ENCODE results near the gene OPRPN.

The OPRPN gene, protein sequence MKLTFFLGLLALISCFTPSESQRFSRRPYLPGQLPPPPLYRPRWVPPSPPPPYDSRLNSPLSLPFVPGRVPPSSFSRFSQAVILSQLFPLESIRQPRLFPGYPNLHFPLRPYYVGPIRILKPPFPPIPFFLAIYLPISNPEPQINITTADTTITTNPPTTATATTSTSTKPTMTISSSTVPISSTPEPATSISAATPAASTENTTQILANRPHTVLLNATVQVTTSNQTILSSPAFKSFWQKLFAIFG

DNA sequence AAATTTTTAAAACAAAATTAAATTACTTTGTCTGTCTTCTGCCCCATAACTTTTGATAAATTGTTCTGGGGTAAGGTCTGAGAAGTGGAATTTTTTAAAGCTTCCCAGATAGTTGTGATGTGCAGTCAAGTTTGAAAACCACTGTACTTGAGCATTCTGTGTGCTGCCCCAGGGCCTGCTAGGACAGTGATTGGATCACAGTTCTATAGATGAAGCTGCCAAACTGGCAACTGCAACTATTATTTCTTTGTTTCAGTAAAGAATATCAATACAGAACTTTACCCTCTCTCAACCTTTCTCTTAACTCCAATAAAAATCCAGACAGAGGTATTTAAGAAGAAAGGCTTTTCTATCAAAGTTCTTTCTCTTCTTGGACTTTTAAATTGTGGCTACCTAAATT lies at the start of gene OPRPN:
TSS of gene OPRPN (plus strand) at position 361 of the 400 bp plus-strand sequence. CDS start 1,346 bp downstream, outside the sequence.
- Histone ChIP-seq H3K4me3 (ENCODE audit: low read length) (no peak within 1 kb of the TSS), H3K4me1 (ENCODE audit: insufficient read depth, low read length) (no peaks in the 10 kb centered on the region), H3K36me3 (ENCODE audit: insufficient read depth, low read length) (no peaks in the 10 kb centered on the region), H3K27me3 (ENCODE audit: insufficient read depth, low read length) (no peaks in the 10 kb centered on the region), H3K9me3 (ENCODE audit: low read length) (no peaks in the 10 kb centered on the region), H2AFZ (ENCODE audit: low read depth, low read length) (no peak within 1 kb of the TSS)

DNA sequence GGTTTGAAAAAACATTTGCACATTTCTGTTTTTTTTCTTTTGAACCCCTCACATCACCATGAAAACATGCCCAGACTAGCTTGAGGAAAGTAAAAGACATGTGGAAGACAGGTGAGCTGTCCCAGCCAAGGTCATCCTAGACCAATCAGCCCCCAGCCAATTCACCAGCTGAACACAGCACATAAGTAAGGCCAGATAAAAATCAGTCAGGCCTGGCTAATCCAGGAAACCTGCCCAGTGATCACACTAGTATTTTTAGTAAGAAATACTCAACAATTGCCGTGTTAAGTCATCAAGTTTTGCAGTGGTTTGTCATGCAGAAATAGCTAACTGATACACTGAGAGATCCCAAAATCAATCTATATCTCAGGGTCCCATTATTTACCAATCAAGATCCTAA lies 41.6 kb upstream of the OPRPN start:
- Histone ChIP-seq H3K4me3 (ENCODE audit: low read length) (no peak overlapping the region), H3K36me3 (ENCODE audit: insufficient read depth, low read length) (no peaks in the 10 kb centered on the region), H3K9me3 (ENCODE audit: low read length) (no peaks in the 10 kb centered on the region), H3K4me1 (ENCODE audit: insufficient read depth, low read length) (no peaks in the 10 kb centered on the region), H3K27me3 (ENCODE audit: insufficient read depth, low read length) (no peaks in the 10 kb centered on the region), H2AFZ (ENCODE audit: low read depth, low read length) (no peak overlapping the region)

DNA sequence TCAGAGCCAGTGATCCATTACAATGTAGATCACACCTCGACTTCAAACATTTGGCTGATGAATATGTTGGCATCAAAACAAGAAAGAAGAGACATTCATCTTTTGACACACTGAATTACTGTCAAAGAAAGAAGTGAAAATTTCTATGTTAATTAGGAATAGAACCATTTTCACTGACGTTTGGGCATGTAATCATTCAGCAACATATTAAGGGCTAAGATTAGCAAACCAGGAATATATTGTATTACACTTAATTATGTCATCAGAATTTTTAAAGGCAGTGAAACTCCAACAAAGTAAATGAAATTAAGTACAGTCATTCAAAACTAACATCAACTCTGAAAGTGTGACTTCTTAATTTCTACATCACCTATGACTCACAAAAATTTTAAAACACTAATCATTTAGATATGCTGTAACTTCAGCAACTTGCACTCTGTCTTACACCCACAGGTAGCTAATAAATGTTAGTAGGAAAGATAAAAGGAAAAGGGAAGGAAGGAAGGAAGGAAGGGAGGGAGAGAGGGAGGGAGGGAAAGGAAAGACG lies 38.6 kb upstream of the OPRPN start:
- Histone ChIP-seq H3K27me3 (ENCODE audit: insufficient read depth, low read length) (no peaks in the 10 kb centered on the region), H3K4me1 (ENCODE audit: insufficient read depth, low read length) (no peaks in the 10 kb centered on the region), H3K9me3 (ENCODE audit: low read length) (no peaks in the 10 kb centered on the region), H3K4me3 (ENCODE audit: low read length) (no peak overlapping the region), H2AFZ (ENCODE audit: low read depth, low read length) (no peak overlapping the region), H3K36me3 (ENCODE audit: insufficient read depth, low read length) (no peaks in the 10 kb centered on the region)

DNA sequence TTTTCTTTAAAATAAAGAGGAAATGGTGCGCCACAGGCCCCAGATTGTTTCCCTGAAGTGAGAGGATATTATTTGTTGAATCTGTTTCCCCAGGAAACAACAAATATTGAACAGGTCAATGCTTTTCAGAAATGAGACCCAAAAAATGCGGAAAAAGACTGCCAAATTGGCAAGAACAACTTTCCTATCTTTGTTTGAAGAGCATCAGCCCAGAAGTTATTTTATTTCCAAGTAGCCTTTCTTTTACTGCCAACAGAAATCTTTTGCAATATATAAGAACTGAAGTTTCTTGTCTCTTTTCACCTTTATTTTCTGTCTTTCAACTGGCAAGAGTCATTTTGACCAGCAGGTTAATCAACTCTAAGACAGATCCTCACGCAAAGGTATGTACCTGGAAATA lies 37.3 kb upstream of the OPRPN start, which contains the start of gene SMR3A:
TSS of gene SMR3A (plus strand) at position 301 of the 400 bp plus-strand sequence. CDS start 1,356 bp downstream, outside the sequence.
- Histone ChIP-seq H3K4me1 (ENCODE audit: insufficient read depth, low read length) (no peaks in the 10 kb centered on the region), H2AFZ (ENCODE audit: low read depth, low read length) (no peak within 1 kb of the TSS), H3K27me3 (ENCODE audit: insufficient read depth, low read length) (no peaks in the 10 kb centered on the region), H3K9me3 (ENCODE audit: low read length) (no peaks in the 10 kb centered on the region), H3K4me3 (ENCODE audit: low read length) (no peak within 1 kb of the TSS), H3K36me3 (ENCODE audit: insufficient read depth, low read length) (no peaks in the 10 kb centered on the region)

DNA sequence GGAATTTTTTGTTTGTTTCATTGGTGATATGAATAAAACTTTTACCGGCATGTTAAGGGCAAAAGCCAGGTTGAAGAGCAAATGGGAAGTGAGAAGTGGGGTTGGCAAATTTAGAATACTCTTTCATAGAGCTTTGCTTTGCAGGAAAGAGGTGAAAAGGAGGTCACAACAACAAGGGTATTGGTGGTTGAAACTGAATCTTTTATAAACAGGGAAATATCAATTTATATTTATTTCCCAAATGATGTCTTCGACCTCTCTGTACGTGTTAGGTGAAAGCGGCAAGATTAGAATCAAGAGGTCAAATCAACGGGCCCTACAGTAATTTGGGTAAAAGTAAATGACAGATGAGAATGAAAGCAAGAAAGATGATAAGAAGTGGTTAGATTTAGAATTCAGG lies 33.7 kb upstream of the OPRPN start:
- no peaks in the 10 kb centered on the region for H3K27me3 ChIP-seq (ENCODE audit: insufficient read depth, low read length)
- H2AFZ ChIP-seq (ENCODE audit: low read depth, low read length), result no peak overlapping the region
- no peak overlapping the region for H3K4me3 ChIP-seq (ENCODE audit: low read length)
- H3K9me3 ChIP-seq (ENCODE audit: low read length), result no peaks in the 10 kb centered on the region
- no peaks in the 10 kb centered on the region for H3K4me1 ChIP-seq (ENCODE audit: insufficient read depth, low read length)
- no peaks in the 10 kb centered on the region for H3K36me3 ChIP-seq (ENCODE audit: insufficient read depth, low read length)

DNA sequence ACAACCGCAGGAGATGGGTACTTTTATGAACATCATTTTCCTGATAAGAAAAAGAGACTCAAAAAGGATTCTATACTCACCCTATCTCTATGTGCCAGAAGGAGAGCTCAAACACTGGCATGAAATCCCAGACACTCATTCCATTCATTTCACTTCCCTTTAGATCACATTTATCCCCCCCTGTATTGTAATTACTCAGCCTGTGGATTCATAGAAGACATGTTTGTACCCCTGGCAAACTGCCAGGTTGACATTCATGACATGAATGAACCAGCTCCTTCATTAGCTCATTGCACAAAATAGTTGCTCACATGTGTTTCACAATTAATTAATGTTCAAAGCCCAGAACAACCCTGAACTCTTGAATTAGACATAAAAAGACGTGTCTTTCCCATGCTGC lies 32.3 kb upstream of the OPRPN start:
- Histone ChIP-seq H3K36me3 (ENCODE audit: insufficient read depth, low read length) (no peaks in the 10 kb centered on the region), H3K27me3 (ENCODE audit: insufficient read depth, low read length) (no peaks in the 10 kb centered on the region), H3K4me1 (ENCODE audit: insufficient read depth, low read length) (no peaks in the 10 kb centered on the region), H2AFZ (ENCODE audit: low read depth, low read length) (no peak overlapping the region), H3K4me3 (ENCODE audit: low read length) (no peak overlapping the region), H3K9me3 (ENCODE audit: low read length) (no peaks in the 10 kb centered on the region)

DNA sequence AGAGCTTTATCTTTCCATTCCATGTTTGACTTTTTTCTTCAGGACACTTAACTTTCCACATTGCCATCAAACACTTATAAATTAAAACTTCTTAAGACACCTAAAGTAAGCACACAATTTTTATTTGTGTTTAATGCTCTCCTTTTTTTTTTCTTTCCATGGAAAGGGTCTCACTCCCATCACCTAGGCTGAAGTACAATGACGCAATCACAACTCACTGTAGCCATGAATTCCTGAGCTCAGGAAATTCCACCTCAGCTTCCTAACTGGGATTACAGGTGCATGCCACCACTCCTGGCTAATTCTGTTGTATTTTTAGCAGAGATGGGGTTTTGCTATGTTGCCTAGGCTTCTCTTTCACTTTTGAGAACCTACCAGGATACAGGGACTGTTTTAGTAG lies 29.9 kb upstream of the OPRPN start:
- Histone ChIP-seq H3K27me3 (ENCODE audit: insufficient read depth, low read length) (no peaks in the 10 kb centered on the region), H3K9me3 (ENCODE audit: low read length) (no peaks in the 10 kb centered on the region), H2AFZ (ENCODE audit: low read depth, low read length) (no peak overlapping the region), H3K36me3 (ENCODE audit: insufficient read depth, low read length) (no peaks in the 10 kb centered on the region), H3K4me3 (ENCODE audit: low read length) (no peak overlapping the region), H3K4me1 (ENCODE audit: insufficient read depth, low read length) (no peaks in the 10 kb centered on the region)

DNA sequence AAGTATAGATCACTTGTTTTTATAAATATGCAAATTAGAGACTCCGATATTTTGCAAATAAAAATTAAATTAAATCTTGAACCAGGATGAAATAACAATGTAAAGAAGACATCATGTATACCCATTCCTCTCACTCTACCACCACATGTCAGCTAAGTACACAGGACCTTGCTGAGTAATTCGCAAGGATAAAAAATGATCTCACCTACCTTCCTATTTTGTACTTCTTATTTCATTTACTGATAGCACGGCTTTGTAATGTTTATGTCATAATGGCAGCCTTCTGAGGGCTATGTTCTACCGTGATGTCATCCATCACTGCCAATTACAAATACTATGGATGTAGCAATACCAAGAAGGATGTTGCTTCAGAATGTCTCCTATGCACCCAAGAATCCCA lies 25.8 kb upstream of the OPRPN start:
- Histone ChIP-seq H3K36me3 (ENCODE audit: insufficient read depth, low read length) (no peaks in the 10 kb centered on the region), H3K4me3 (ENCODE audit: low read length) (no peak overlapping the region), H3K27me3 (ENCODE audit: insufficient read depth, low read length) (no peaks in the 10 kb centered on the region), H2AFZ (ENCODE audit: low read depth, low read length) (no peak overlapping the region), H3K4me1 (ENCODE audit: insufficient read depth, low read length) (no peaks in the 10 kb centered on the region), H3K9me3 (ENCODE audit: low read length) (no peaks in the 10 kb centered on the region)

DNA sequence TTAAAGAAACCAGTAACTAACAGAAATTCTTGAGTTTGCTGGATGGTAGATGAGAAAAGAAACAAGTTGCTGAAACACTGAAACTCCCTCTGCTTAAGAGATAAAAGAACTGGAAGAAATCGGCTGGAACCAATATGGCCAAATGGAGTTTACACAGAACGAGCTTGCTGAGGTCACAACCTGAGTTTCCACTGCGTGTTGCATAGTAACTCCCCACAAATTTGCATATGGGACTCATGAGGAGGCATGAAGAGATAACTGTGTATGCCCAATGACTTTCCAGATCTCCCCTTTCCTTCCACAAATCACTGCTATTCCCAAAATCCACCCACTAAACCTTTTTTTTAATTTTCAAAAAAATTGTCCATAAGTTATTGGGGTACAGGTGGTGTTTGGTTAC lies 25.0 kb upstream of the OPRPN start:
- Histone ChIP-seq H3K36me3 (ENCODE audit: insufficient read depth, low read length) (no peaks in the 10 kb centered on the region), H3K4me1 (ENCODE audit: insufficient read depth, low read length) (no peaks in the 10 kb centered on the region), H3K4me3 (ENCODE audit: low read length) (no peak overlapping the region), H3K27me3 (ENCODE audit: insufficient read depth, low read length) (no peaks in the 10 kb centered on the region), H3K9me3 (ENCODE audit: low read length) (no peaks in the 10 kb centered on the region), H2AFZ (ENCODE audit: low read depth, low read length) (no peak overlapping the region)

DNA sequence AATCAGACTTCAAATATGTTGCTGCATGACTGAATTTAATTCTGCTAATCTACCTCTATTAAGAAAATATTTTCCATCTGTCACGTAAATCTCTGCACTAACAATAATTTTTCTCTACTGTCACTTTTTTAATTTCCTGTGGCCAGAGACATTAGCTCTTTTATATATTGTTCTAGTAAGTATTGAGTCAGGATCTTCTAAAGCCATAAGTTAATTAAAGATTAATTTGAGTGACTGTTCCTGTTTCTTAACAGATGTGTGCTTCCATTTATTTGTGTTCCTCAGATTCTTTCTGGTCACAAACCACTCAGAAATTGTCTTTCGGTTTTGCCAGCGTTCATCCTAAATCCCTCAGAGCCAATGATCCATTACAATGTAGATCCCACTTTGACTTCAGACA lies 17.2 kb upstream of the OPRPN start:
- Histone ChIP-seq H3K4me3 (ENCODE audit: low read length) (no peak overlapping the region), H3K36me3 (ENCODE audit: insufficient read depth, low read length) (no peaks in the 10 kb centered on the region), H3K27me3 (ENCODE audit: insufficient read depth, low read length) (no peaks in the 10 kb centered on the region), H2AFZ (ENCODE audit: low read depth, low read length) (no peak overlapping the region), H3K9me3 (ENCODE audit: low read length) (no peaks in the 10 kb centered on the region), H3K4me1 (ENCODE audit: insufficient read depth, low read length) (no peaks in the 10 kb centered on the region)

DNA sequence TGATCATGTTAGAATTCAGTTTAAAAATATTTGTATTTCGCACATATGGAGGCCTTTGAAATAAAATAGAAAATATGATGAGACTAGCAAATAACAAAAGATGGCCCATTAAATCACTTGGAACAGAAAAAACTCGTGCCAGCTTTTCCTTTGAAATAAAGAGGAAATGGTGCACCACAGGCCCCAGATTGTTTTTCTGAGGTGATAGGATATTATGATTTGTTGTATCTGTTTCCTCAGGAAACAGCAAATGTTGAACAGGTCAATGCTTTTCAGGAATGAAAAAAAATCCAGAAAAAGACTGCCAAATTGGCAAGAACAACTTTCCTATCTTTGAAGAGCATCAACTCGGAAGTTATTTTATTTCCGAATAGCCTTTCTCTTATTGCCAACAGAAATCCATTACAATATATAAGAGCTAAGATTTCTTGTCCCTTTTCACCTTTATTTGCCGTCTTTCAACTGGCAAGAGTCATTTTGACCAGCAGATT lies 15.0 kb upstream of the OPRPN start, which contains the start of gene SMR3B:
TSS of gene SMR3B (plus strand) at position 441 of the 491 bp plus-strand sequence. CDS start 1,380 bp downstream, outside the sequence.
- Histone ChIP-seq H3K4me3 (ENCODE audit: low read length) (no peak within 1 kb of the TSS), H3K4me1 (ENCODE audit: insufficient read depth, low read length) (no peaks in the 10 kb centered on the region), H3K9me3 (ENCODE audit: low read length) (no peaks in the 10 kb centered on the region), H3K36me3 (ENCODE audit: insufficient read depth, low read length) (no peaks in the 10 kb centered on the region), H3K27me3 (ENCODE audit: insufficient read depth, low read length) (no peaks in the 10 kb centered on the region), H2AFZ (ENCODE audit: low read depth, low read length) (no peak within 1 kb of the TSS)

DNA sequence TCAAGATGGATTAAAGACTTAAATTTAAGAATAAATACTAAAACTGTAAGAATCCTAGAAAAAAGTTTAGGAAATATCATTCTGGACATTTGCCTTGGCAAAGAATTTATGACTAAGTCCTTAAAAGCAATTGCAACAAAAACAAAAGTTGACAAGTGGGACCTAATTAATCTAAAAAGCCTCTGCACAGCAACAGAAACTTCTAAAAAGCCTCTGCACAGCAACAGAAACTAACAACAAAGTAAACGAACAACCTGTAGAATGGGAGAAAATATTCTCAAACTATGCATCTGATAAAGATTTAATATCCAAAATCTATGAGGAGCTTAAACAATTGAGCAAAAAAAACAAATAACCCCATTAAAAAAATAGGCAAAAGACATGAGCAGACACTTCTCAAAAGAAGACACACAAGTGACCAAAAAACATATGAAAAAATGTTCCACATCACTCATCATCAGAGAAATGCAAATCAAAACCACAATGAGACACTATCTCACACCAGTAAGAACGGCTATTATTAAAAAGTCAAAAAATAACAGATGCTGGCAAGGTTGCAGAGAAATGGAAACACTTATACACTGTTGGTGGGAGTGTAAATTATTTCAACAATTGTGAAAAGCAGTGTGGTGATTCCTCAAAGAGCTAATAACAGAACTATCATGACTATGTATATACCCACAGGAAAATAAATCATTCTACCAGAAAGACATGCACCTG lies 5.5 kb upstream of the OPRPN start:
- no peaks in the 10 kb centered on the region for H3K36me3 ChIP-seq (ENCODE audit: insufficient read depth, low read length)
- H2AFZ ChIP-seq (ENCODE audit: low read depth, low read length), result no peak overlapping the region
- H3K4me3 ChIP-seq (ENCODE audit: low read length), result no peak overlapping the region
- no peaks in the 10 kb centered on the region for H3K9me3 ChIP-seq (ENCODE audit: low read length)
- no peaks in the 10 kb centered on the region for H3K4me1 ChIP-seq (ENCODE audit: insufficient read depth, low read length)
- no peaks in the 10 kb centered on the region for H3K27me3 ChIP-seq (ENCODE audit: insufficient read depth, low read length)

DNA sequence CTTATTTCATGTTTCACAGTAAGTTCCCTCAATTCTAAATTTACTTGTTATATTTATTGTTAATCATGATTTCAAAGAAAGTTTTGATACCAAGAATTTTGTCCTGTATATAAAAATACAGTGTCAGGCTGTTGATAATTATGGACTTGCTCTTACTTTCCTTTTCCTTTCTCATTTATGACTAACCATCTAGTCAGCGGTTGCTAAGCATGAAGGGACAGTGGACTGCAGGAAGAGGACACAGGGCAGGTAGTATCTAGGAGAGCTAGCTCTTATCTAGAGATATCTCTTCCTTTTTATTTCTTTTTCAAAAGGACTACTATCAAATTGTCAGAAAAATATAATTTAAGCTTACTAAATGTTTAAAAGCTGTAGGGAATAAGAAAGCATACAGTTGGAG lies 1.6 kb downstream of the OPRPN start:
- no peak overlapping the region for H2AFZ ChIP-seq (ENCODE audit: low read depth, low read length)
- no peak overlapping the region for H3K4me3 ChIP-seq (ENCODE audit: low read length)
- no peaks in the 10 kb centered on the region for H3K4me1 ChIP-seq (ENCODE audit: insufficient read depth, low read length)
- H3K9me3 ChIP-seq (ENCODE audit: low read length), result no peaks in the 10 kb centered on the region
- H3K36me3 ChIP-seq (ENCODE audit: insufficient read depth, low read length), result no peaks in the 10 kb centered on the region
- no peaks in the 10 kb centered on the region for H3K27me3 ChIP-seq (ENCODE audit: insufficient read depth, low read length)

Measured in neuron (in vitro differentiated cells).